Kasumi-1 (cell line): ENCODE results near the gene LSM8.
"Not testable (repeated sequence)": the region's sequence is repeated elsewhere in the genome, so short reads cannot be mapped to it uniquely, and the experiment has no call there.

Experiments
- DNase-seq, 2 experiments: peaks; one replicate each; lab custom pipeline; 2025; lab: John Stamatoyannopoulos, UW

LSM8 gene

DNA sequence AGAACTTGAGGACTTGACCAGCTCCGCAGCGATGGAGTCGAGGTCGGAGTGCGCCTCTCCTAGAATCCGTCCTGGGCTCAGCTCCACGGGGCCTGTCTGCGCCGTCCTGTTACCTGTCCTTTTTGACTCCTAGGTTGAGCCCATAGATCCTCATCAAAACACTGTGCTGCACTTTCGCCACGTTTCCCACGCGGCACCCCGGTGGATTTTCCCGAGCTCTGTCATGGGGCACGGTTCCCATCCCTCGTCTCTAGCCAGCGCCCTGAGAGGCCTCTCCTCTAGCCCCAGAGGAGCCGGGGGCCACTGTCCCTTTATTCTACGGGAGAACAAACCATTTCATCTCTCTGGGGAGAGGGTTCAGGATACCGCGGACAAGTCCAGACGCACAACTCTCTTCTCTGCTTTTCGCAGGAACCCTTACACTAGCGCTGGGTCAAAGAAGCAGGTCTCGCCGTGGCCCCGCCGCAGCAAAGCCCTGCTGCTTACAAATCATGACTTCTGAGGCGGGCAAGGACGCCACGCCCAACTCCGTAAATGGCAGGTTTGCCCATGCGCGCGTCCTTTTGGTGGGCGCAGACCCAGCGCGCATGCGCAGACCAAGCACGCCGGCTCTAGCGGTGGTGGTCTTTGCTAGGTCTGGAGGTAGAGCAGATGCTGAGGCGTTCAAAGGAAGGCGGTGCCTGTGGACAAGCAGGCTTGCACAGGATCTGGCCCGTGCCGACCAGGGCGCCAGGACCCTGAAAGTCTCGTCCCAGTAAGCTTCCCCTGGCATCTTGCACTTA is 30.3 kb downstream of the LSM8 start:
- no peak for DNase-seq

DNA sequence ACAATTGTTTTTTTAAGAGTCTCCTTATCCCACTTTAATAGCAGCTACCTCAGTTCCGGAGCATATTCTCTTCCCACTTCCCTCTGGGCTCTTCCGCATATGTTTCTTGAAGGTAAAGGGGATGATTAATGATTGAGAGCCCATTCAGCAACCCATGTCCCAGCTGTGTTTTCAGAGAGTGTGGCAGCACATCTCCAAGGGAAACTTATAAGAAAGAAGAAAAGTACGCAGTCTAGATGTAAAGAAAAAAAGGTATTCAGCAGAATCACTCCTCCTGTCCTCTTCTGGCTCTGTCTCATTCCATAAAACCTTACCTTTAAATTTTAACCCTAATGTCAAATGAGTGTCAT is 30.8 kb downstream of the LSM8 start:
- DNase-seq, result no peak

DNA sequence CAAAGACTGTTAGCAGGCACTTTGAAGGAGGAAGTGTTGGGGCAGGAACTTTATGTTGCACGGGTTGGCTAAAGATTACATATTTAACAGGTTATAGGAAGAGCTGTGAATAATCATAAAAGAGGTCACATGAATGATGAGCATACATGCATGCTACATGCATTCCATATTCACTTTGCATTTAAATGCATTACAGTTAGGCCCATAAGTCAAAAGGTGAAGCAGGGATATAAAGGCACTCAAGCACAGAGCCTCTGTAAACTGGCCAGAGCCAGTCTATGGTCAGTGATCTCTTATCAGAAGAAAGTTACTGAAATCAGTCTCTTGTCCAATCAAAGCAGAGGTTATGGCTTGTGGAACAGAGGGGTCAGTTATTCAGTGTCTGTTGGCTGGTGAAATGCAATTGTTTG is 33.3 kb downstream of the LSM8 start:
- DNase-seq, result no peak

DNA sequence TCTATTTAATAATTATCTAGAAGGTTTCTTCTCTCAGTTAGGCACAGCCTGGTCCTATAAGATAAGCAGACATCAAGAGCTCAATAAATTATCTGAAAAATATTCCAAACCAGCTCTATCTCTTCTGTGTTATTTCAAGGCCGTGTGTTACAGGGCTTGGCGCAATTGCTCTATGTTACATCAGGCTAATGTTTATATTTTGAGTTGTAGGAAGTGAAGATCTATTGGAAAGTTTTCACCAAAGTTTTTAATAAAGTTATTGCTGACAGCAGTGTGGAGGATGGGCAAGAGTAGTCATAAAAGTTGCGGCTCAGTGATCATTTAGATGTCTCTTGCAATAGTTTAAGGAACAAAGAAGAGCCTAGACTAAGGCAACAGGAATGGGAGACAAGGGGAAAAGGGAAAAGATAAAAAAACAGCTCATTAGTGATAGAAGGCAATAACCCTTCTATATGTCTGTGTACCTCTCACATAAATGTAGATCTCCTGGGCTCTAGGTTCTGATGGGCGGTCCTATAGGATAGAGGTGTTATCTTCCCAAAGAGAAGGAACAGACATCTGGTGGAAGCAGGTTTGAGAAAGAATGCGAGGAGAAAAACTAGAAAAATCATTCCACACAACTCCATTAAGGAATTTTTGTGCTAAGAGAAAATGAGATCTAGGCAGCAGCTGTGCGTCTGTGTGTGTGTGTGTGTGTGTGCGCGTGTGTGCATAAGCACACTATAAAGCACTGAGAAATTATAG is 34.6 kb downstream of the LSM8 start:
- no peak for DNase-seq

DNA sequence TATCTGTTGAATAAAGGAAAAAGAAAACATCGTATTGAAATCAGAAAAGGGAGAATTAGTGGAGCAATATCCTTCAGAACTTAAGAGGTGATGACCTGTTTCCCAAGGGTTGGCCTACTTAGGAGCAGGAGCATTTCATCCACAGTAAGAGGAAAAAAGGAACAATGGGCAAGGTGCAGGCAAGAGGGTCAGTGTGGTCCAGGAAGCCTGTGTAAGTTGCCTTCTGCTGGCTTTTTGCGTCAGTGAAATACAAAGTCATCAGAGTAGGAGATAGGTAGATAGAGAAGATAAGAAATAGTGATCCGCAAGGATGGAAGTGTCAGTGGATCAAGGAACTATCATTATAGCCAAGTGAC is 35.2 kb downstream of the LSM8 start:
- no peak for DNase-seq

DNA sequence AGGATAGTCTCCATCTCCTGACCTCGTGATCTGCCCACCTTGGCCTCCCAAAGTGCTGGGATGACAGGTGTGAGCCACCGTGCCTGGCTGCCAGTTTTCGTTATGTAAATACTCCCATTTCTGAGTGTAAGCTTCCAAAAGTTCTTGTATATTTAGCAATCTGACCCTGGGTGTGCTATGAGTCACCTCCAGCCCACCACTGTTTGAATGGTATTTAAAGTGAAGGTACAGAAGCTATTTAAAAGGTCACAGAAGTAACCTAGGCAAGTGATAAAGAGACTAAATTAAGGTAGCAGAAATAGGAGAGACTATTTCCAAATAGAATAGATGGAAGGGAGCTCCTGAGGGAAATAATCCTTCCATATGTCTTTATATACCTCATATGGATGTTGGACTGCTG is 36.6 kb downstream of the LSM8 start:
- no peak for DNase-seq

DNA sequence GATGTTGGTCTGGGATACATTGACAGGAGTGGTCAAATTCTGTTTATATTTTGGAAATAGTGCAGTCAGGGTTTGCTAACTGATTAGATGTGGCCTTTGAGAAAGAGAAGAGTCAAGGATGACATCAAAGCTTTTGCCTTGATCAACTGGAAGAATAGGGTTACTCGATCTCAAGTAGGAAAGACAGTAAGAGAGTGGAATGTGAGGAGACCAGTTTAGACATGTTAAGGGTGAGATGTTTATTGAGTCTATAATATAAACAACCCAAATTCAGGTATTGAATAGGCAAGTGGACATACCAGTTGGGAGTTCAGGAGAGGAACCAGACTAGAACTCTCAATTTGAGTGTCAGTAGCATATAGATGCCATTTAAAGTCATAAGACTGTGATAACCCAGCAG is 38.6 kb downstream of the LSM8 start:
- no peak for DNase-seq

DNA sequence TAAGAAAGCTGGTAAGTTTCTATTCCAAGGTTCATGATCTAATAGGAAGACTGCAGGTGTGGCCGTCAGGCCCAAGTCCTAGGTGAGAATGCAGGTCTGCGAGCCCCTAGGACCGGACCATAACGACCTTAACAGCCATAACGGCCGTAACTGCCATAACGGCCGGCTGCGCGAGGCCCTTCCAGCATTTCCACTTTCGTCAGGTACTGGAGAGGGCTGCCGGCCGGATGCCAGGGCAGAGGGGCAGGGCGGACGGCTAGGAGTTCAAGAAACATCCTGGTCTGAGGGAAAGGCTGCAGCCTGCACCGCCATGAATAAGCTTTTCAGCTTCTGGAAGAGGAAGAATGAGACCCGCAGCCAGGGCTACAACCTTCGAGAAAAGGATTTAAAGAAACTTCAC is 40.6 kb downstream of the LSM8 start, which contains the start of gene ANKRD7:
Gene ANKRD7 (plus strand): TSS at position 184 of the 400 bp plus-strand sequence. CDS start 127 bp downstream, at position 311.
- DNase-seq, result no peak

DNA sequence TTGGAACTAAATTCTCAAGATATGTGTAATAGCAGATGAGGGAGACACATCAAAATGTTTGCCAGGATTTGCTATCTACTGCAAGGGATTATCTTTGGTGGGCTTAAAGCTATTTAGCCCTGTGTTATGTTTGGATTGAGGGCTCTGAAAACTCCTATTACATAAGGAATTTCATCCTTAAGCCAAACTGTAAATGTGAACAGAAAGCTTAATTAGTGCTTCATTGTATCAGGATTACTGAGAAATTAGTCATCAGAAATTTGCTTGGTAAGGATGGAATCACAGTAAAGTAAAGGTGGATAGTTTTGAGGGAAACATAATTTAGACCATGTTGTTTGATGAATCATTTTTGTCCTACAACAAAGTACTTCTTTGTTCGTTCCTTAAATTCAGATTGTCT is 48.9 kb downstream of the LSM8 start:
- DNase-seq, result no peak

DNA sequence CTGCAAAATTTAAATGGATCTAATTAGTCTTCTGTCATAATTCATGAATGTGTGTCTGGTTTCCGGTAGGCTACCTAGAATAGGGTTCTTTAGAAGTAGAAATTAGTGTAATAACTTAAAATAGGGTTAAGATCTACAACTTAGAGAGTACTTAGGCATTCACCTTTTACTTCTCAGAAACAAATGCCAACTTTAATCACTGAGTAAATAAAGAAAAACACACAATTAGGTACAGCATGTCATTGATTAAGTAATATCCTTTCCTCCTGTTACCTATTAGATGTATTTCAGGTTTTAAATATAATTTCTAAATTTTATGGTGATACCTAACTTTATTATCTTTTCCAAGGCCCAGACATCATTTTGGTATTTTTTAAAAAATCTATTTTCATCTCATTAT is 49.8 kb downstream of the LSM8 start:
- DNase-seq, result no peak

DNA sequence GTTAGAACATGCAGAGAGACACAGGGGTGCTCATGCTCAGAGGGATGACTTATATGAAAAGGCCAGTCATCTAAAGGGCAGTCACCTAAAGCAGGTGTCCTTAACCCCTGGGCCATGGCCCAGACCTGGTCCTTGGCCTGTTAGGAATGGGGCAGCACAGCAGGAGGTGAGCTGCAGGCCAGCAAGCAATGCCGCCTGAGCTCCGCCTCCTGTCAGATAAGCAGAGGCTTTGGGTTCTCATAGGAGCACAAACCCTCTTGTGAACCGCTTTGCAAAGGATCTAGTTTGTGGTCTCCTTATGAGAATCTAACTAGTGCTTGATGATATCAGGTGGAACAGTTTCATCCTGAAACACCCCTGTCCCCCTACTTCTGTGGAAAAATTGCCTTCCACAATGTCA is 55.0 kb downstream of the LSM8 start:
- no peak for DNase-seq

DNA sequence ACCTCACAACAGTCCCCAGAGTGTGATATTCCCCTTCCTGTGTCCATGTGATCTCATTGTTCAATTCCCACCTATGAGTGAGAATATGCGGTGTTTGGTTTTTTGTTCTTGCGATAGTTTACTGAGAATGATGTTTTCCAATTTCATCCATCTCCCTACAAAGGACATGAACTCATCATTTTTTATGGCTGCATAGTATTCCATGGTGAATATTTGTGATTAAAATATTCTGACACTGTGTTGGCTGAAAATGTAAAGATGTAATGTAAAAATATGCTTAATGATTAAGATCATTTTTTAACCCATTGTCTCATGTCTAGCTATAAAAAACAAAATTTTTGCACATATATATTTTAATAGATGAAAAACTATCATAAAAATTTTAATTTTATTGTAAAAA is 56.4 kb downstream of the LSM8 start:
- not testable (repeated sequence) for DNase-seq
